ENCODE data around the gene ABCB1.

GRCh38 chr7:87567052-87567451 is 33.6 kb downstream of the ABCB1 start:
- TF ChIP-seq POLR2A (IDR thresholded peaks at IDR 0.05) (no peak), CTCF (IDR thresholded peaks at IDR 0.05 in 4 of 5, conservative IDR thresholded peaks at IDR 0.05 in 1 of 5) (no peak)
